GM18502 (cell line): ENCODE data around the gene B4GALT1.
"Not testable (repeated sequence)": the region's sequence is repeated elsewhere in the genome, so short reads cannot be mapped to it uniquely, and the experiment has no call there.

ENCODE experiments used
- ATAC-seq: cut with Tn5 transposase; IDR thresholded peaks from one replicate; pipeline ENCODE4 v1.9.1; 2021; ENCODE audit warnings: mild to moderate bottlenecking; ENCODE audit not compliant: unreplicated experiment, poor library complexity

The B4GALT1 gene

DNA sequence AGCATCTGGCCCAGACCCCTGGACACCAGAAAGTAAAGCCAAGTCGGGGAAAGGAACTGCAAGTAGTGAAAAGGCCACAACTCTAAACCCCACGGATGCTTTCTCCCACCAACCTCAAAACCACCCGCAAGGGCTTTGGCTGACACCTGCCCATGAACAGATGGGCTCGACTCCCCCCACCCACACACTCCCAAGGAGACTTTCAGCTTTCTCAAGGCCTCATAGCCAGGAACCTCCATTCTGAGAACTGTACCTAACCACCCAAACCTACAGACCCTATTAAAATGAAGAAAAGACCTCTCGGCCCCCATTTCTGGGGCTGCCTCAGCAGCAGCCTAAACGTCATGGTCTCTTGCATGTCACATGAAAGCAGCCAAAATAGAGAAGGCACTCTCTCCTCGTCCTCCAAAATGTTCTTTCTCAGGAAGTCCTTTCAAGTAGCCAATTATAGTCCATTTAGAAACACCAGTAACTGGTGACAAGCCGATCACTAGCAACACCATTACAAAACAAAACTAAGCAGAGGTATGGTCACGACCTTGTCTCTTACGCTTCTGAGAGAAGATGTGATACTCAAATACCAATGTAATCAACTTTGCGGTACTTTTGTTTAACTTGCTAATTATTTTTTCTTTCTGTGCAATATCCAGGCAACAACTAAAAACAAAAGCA, 2.9 kb downstream of the B4GALT1 start:
- peak; percentile 17 for ATAC-seq

DNA sequence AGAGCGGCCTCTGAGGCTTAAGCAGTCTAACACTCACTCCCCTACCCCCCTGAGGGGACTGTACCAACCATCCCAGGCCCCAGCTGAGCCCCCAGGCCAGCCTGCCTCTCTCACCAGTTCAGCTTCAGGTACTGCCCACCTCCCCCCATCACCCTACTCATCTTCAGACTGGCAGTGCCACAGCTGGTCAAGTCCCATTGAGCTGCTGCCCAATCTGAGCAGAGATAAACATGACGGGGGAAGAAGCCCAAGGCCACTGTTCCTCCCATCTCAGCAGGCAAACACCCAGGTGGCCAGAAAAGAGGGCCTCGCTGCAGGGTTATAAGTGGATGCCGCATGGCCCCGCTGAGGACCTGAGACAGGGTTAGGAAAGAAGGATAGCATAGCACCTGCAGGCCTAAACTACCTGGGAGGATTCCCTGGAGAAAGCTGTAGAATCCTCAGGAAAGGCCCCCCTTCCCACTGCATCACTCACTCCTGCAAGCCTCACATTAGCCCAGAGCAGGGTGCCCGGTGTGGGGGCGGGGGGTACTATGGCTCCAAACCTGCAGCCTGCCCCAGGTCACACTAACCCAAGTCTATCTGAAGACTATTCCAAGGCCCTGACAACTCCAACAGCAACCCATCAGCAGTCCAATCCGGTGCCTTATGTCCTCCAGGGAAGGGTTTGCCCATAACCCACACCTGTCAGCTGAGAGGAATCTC, 3.6 kb downstream of the B4GALT1 start:
- no peak for ATAC-seq

DNA sequence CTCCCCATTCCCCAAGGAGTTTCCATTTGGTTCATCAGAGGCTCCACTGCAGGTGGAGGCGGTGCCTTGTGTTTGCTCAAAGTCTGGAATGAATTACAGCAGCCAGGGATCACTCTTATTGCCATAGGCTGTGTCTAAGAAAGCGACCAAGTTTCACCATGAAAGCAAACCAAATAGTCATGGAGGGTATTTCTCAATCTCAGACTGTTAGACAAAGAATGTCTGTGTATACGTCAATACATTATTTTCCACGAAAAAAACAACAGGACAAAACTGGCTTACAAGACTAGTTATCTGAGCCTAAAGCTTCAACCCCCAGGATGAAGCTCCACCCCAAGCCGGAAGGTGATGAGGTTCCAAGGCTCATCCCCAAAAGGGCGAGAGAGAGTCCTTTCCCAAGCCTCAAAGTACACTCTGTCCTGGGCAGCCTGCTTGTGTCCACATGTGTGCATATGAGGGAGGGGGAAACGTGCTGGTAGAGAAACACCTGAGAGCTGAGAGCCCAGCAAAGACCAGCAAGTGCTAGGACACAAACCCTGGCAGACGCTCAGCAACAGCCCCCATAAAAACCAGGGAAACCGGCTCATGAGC, 4.3 kb downstream of the B4GALT1 start:
- no peak for ATAC-seq

DNA sequence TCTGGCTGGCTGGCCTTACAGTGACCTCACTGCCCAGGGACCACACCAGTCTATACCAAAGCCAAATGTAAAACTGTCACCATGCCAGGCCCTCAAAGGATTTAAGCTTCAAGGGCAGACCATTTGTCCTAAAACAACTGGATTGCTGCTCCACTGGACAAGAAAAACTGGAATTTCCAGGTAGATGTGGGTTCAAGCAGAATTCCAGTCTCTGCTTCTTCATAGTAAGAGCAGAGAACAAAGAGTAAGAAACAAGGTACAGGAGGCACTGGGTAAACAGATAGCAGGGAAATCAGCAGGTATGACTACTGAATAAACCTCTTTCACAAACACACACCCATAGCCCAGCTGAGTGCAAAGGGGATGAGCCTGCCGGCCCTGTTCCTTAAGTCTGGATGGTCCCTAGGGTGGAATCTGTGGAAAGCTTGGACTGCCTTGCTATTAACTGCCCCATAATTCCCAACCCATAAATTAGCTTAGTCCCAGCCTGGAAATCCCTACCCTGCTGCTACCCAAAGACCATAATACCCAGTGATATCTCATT, 5.5 kb downstream of the B4GALT1 start:
- ATAC-seq, result no peak

DNA sequence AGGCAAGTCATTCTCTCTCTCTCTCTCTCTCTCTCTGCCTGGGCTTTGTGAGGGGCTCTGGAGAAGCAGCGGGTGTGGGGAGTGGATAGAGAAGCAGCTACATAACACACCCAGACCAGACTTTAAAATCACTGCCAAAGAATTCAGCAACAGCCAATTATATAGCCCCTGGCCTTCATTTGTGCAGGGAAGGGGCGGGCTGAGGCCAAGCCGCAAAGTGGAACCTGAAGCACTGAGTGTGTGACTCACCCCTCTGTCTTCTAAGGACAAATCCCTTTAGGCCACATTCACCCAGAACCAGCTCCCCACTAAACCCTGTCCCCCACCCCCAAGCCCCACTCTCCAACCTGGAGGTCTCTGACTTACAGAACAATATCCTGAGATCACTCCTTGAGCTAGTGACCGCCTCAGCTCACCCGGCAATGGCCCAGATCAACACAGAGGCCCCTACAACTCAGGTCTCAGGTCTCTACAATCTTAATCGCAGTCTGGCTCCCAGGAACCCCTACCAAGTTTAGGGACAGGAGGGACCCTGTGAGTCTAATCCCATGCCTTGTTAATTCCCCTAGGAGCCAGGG, 6.0 kb downstream of the B4GALT1 start:
- ATAC-seq, result peak; percentile 26

DNA sequence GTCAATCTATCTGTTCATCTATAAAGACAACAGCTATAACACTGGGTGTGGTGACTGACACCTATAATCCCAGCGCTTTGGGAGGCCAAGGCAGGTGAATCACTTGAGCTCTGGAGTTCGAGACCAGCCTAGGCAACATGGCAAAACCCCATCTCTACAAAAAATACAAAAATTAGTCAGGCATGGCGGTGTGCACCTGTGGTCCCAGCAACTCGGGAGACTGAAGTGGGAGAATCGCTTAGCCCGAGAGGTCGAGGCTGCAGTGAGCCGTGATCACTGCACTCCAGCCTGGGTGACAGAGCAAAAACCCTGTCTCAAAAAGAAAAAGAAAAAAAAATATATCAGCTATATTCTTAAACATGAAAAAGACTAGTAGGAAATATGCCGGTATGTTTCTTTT, 6.7 kb downstream of the B4GALT1 start:
- not testable (repeated sequence) for ATAC-seq

DNA sequence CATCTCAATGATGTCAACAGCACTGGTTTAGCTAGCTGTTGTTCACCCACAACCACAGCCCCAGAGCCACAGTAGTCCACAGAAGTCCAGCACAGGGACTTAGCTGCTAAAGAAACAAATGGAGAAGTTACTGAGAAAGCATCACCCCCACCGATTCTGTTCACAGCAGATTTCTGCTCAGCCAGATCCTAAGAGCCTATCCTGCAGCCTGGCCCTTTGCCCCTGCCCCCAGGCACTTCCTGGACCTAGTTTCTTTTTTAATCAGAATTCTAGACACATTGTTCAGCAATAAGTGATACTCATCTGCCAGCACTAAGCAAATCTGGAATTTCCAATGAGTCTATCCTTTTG, 7.4 kb downstream of the B4GALT1 start:
- ATAC-seq, result peak; percentile 37

DNA sequence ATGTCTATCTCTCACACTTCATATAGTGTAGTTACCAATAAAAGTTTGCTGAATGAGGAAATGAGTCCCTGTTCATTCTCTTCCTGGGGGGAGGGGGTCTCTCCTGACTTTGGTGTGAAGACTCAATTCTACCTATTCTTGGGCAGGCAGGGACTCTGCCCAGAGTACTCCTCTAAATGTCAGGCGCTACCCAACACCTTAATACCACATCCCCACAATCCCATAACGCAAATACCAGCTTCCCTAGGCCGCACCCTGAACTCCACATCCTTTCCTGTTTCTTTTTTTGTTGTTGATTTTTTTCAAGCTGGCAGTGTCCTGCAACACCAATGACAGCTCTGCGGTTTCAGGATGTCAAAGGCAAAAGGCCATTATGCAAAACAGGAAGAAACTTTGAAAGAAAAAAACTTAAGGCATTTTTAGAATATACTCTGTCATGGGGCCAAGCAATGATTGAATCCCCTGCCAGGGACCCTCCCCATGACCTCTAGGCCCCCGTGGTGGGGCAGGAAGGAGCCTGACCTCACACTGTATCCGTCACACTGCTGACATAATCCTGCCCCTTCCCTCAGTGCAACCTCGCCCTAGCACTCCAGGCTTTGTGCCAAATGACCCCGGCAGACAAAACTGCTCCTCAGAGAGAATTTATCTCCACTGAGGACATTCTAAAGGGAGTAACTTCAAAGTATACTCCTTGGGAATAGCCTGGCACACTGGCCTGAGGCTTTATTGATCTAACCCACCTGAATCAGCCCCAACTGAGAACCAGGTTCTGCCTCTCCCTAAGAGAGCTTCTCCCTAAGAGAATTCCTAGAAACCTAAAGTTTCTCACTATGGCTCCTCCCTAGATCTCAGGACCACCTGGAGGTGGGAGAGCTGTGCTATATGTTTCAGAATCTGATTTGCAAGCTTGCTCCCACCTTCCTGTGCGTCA, 8.0 kb downstream of the B4GALT1 start:
- peak; percentile 32 for ATAC-seq

DNA sequence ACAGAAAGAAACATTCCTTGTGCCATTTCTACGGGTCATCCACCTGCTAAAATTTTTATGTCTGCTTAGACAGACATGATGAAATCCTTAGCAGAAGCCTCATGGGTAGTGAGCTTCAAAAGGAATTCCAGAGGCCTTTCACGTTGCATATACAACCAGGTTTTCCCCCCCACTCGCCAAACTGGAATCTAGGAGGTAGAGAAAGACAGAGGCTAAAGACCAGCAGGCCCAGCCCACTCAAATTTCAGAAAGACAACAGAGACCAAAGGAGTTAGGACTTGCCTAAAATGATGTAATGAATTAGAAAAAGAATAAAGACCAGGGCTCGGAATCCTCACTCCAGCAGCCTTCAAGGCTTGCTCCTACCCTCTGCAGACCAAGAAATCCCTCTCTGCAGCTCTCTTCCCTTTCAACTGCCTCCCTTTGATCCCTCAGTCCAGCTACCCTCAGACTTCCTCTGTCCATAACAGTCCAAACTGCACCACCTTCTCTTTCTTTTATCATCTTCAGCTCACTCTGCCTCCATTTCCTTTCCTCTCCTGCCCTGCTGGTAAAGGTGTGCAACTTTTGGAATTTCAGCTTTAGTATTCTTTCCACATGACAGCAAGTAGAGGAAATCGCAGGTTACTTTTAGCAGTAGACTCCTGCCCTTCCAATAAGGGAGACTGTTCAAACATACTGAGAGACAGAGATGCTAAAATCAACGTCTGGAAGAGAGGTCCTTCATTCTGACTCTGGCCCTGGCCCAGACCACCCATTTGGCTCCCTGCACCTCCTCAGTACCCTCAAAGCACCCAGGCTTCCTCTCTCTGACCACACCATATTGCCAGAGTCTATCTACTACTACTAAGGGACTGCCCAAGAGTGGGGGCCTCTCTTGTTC, 8.9 kb downstream of the B4GALT1 start:
- ATAC-seq, result peak; percentile 12

DNA sequence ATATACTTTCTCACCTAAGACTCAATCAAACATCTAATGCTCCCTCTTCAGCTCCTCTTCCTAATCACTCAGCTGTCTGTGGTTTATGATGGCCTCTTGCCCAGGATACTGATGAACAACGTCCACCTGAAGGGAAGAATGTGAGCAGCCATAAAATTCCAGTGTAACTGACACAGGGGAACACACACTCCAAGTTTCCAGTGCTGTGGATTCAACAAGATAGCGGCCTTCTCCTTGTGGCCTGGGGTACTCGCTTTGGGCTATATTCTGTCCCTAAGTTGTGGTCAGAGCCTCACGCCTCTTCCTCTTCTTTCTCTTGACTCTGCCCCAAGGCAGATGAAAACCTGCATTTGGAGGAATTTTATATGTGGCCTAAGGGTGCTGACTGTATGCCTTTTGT, 11.7 kb downstream of the B4GALT1 start:
- ATAC-seq, result no peak

DNA sequence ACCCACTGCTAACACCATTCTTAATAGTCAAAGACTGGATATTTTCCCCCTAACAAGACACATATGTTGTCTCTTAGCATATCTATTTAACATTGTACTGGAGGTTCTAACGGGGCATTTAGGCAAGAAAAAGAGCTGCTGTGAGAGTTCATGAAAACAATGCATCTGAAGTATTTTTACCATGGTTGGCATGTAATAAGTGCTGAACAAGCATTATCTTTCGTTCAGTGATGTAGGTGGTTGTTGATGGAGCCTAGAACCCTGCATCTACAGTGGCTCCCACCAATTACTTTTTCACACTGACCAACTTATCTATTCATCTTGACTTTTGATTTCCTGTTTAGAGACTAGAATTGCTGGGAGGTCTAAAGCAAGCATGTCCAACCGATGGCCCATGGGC, 12.8 kb downstream of the B4GALT1 start:
- no peak for ATAC-seq

DNA sequence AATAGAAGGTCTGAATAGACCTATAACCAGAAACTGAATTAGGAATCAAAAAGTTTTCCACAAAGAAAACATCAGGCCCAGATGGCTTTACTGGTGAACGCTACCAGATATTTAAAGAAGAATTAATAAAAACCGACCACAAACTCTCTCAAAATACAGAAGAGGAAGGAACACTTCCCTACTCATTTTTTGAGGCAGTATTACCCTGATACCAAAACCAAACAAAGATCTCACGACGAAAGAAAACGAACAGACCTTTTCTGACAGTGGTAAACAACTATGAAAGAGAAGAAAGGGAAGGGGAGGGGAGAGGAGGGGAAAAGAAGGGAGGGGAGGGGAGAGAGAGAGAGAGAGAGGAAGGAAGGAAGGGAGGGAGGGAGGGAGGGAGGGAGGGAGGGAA, 13.5 kb downstream of the B4GALT1 start:
- peak; percentile 48 for ATAC-seq

DNA sequence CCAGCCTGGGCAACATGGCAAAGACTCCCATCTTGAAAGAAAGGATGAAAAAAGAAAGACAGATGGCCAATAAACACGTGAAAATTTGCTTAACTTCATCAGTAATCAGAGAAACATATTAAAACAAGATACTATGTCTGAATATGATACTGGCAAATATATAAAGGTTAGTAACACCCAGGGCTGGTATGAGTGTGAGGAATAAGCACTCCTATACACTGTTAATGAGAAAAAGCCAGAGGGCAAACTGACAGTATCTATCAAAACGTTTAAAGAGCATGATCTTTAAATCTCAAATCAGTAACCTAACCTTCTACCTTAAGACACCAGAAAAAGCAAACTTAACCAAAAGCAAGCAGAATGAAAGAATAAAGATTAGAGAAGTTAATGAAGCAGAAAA, 14.1 kb downstream of the B4GALT1 start:
- ATAC-seq, result no peak

DNA sequence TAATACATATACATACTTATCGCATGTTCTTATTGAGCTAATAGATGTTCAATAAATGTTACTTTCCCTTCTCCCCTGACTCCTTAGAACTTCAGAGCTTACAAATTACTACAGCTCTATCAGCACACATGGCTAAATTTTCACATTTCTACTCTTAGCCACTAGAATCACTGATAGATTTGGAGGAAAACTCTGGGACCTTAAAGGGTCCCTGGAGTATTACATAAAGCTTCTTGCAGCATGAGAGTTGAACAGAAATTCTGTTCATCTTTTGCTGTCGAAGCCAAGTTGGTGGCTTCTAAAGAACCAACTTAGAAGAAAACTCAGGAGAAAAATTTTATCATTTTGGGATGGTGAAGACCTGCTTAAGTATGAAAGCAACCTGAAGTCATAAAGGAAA, 15.5 kb downstream of the B4GALT1 start:
- ATAC-seq, result no peak

DNA sequence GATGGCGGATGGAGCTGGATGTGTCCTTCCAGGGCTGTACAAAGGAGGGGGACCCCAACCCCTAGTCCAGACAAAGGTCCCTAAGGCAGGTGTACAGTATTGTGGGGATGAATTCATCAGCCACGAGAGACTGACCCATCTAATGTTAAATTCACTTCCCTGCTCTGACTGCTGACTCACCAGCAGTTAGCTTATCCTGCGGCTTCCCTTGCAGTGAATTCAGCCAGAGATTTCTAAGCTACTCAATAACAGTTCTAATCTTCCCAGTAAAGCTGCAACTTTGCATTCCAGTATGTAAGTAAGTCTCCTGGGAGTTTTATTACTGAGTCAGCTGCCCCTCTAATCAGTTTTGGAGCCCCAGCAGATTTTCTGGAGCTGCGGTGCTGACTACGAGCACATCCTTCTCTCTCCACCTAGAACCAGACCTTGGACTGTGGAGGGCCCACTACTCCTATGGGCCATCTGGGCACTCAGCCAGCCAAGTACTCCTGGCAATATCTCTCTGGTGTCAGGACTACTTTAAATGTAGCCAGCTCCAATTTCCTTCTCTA, 16.1 kb downstream of the B4GALT1 start:
- ATAC-seq, result no peak

DNA sequence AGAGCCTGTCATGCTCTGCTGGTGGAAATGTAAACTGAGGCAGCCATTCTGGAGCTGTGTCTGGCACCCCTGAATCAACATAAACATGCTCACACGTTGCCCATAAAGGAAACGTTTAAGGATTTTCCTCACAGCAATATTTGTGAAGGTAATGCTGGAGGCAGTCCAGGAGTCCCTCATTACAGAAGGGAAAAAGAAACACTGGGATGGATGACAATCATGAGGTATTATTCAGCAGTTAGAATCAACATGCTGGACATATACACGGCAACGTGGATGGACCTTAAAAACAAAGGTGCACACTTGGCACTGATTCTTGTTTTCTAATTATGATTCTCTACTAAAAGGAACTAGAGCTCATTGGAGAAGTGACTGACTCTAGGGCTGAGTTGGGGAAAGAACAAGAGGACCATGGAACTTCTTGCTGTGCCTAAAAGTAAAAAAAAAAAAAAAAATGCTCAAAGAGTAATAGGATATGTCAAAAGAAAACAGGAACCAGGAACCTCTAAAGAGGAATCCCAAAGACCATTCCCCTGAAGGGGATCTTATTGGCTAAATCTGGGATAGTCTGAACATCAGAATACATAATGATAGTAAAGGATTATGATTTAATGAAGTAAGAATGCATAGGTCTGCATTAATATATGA, 18.6 kb downstream of the B4GALT1 start:
- ATAC-seq, result no peak

DNA sequence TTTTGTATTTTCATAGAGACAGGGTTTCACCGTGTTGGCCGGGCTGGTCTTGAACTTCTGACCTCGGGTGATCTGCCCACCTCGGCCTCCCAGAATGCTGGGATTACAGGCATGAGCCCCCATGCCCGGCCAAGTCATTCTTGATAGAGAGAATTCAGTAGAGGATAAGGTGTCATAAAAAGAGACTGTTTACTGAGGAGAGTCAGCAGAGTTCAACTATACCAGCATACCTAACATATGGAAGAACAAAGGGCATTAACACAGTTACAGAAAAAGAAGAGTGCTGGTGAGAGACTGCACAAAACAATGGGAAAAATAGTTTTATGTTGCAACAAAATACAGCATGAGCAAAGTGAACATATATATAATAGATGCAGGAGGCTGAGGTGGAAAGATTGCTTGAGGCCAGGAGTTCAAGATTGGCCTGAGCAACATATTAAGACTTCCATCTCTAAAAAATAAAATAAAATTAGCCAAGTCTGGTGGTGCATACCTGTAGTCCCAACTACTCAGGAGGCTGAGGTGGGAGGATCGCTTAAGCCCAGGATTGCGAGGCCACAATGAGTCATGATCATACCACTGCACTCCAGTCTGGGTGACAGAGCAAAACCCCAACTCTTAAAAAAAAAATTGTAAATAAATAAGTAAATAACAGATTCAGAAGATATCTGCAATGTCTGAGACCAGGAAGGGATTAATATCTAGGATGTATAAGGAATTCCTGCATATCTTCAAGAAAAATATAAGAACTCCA, 19.5 kb downstream of the B4GALT1 start:
- no peak for ATAC-seq

DNA sequence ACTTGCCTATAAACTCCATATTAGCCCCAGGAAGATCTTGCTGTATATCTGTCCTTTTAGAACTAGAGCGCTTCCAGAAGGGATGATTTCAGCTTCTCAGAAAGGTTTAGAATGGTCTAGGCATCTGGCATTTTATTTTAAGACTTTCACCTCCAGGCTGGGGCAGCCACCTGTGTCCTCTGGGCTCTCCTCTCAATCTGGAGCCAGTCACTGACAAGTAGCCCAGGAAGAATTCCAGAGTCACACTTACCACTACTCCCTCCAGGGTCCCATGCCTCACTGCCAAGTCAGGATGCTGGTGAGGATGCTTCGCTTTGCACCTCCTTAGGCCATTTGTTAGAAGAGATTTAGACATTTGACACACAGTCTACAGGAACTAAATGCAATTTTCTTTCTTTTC, 20.8 kb downstream of the B4GALT1 start:
- ATAC-seq, result no peak
